ENCODE data around the gene ERG28. TPM values are rescaled to one million over a fixed set of nuclear protein-coding genes. Genes with fewer than 3 reads are reported as not detected.

The ERG28 gene
- total RNA-seq, 2 experiments from 2014 or later = 9.8 to 24.0 TPM

DNA sequence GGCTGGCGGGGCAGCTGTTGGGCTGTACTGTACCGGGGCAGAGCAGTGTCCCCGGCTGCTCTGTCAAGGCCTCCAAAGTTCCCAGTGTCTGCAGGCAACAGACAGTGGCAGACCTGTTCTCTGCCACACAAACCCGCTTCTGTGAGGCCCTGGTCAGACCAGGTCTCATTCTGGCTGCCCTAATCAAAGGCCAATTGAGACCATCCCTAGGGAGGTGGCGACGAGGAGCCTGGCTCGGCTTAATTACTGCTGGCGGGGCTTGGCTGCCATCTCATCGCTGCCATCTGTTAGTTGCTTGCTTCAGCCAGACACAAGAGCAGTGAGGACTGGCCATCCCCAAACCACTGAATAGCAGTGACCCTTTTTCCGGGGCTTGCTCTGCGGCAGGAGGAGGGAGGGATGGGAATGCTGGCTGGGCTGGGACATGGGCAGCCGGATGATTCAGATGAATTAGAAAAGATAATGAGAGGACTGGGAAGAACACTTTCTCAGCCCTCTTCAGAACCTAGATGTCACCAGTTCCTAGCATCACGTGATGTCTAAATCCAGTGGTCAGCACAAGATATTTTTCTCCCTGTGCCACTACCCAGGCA is 24.5 kb downstream of the ERG28 start:
- POLR2A ChIA-PET = interaction anchor here (0.6 kb wide), 1 partner anchor 27 kb away, joined by 3 read pairs; no protein-coding TSS in a partner anchor
- Histone ChIP-seq H3K36me3 (ENCODE audit: insufficient read depth, low read length) (no peaks in the 10 kb centered on the region), H2AFZ (ENCODE audit: low read length) (no peak overlapping the region), H3K4me1 (ENCODE audit: insufficient read depth, low read length, poor library complexity, severe bottlenecking) (no peaks in the 10 kb centered on the region), H3K9me2 (ENCODE audit: insufficient read depth, low read length) (no peaks in the 10 kb centered on the region), H4K20me1 (ENCODE audit: insufficient read depth, low read length) (no peaks in the 10 kb centered on the region), H3K4me2 (ENCODE audit: low read length) (no peak overlapping the region), H3K9me3 (ENCODE audit: low read length) (no peaks in the 10 kb centered on the region), H3K4me3 (ENCODE audit: low read depth, low read length, poor library complexity, severe bottlenecking) (no peak overlapping the region), H3K27ac (ENCODE audit: low read depth, low read length, poor library complexity, severe bottlenecking) (no peak overlapping the region), H3K79me2 (ENCODE audit: insufficient read depth, low read depth, low read length) (no peaks in the 10 kb centered on the region)
- TF ChIP-seq, protein P1, sequence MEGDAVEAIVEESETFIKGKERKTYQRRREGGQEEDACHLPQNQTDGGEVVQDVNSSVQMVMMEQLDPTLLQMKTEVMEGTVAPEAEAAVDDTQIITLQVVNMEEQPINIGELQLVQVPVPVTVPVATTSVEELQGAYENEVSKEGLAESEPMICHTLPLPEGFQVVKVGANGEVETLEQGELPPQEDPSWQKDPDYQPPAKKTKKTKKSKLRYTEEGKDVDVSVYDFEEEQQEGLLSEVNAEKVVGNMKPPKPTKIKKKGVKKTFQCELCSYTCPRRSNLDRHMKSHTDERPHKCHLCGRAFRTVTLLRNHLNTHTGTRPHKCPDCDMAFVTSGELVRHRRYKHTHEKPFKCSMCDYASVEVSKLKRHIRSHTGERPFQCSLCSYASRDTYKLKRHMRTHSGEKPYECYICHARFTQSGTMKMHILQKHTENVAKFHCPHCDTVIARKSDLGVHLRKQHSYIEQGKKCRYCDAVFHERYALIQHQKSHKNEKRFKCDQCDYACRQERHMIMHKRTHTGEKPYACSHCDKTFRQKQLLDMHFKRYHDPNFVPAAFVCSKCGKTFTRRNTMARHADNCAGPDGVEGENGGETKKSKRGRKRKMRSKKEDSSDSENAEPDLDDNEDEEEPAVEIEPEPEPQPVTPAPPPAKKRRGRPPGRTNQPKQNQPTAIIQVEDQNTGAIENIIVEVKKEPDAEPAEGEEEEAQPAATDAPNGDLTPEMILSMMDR (conservative IDR thresholded peaks at IDR 0.05; ENCODE audit: low read length) = no peak
- no peak for TF ChIP-seq EZH2phosphoT487 (IDR thresholded peaks at IDR 0.05; ENCODE audit: borderline replicate concordance, low read depth, low read length)
- BruUV-seq (replicated peaks) = no TSS peak
- DNase-seq (ENCODE audit: low spot score) = no peak
- intact Hi-C loops (cut with micrococcal nuclease; ENCODE audit: unreplicated experiment) = no loop called here
- CTCF ChIA-PET (ENCODE audit: unreplicated experiment) = no interaction called here

- Histone ChIP-seq H4K20me1 (ENCODE audit: insufficient read depth, low read length) (no peaks in the 10 kb centered on the region), H3K9me2 (ENCODE audit: insufficient read depth, low read length) (no peaks in the 10 kb centered on the region), H2AFZ (ENCODE audit: low read length) (no peak overlapping the region), H3K4me1 (ENCODE audit: insufficient read depth, low read length, poor library complexity, severe bottlenecking) (no peaks in the 10 kb centered on the region), H3K4me2 (ENCODE audit: low read length) (no peak overlapping the region), H3K36me3 (ENCODE audit: insufficient read depth, low read length) (no peaks in the 10 kb centered on the region), H3K4me3 (ENCODE audit: low read depth, low read length, poor library complexity, severe bottlenecking) (no peak overlapping the region), H3K79me2 (ENCODE audit: insufficient read depth, low read depth, low read length) (no peaks in the 10 kb centered on the region), H3K27ac (ENCODE audit: low read depth, low read length, poor library complexity, severe bottlenecking) (no peak overlapping the region), H3K9me3 (ENCODE audit: low read length) (no peaks in the 10 kb centered on the region)
- ChIA-PET CTCF (ENCODE audit: unreplicated experiment) (no interaction called here), POLR2A (interaction anchor here (0.9 to 1.0 kb wide), 2 partner anchors 17 to 22 kb away, joined by 3 read pairs; no protein-coding TSS in a partner anchor)
- intact Hi-C loops (cut with micrococcal nuclease; ENCODE audit: unreplicated experiment) = no loop called here
- TF ChIP-seq, protein P1 (conservative IDR thresholded peaks at IDR 0.05; ENCODE audit: low read length) = no peak
- no peak for TF ChIP-seq EZH2phosphoT487 (IDR thresholded peaks at IDR 0.05; ENCODE audit: borderline replicate concordance, low read depth, low read length)
- no peak for DNase-seq (ENCODE audit: low spot score)
- no TSS peak for BruUV-seq (replicated peaks)
These were observed 25.8 kb downstream of the ERG28 start for GRCh38 chr14:75634848-75635247.

GRCh38 chr14:75631453-75631831 is 29.2 kb downstream of the ERG28 start:
- Histone ChIP-seq H3K9me3 (ENCODE audit: low read length) (no peaks in the 10 kb centered on the region), H3K79me2 (ENCODE audit: insufficient read depth, low read depth, low read length) (no peaks in the 10 kb centered on the region), H3K27ac (ENCODE audit: low read depth, low read length, poor library complexity, severe bottlenecking) (no peak overlapping the region), H4K20me1 (ENCODE audit: insufficient read depth, low read length) (no peaks in the 10 kb centered on the region), H3K36me3 (ENCODE audit: insufficient read depth, low read length) (no peaks in the 10 kb centered on the region), H2AFZ (ENCODE audit: low read length) (no peak overlapping the region), H3K9me2 (ENCODE audit: insufficient read depth, low read length) (no peaks in the 10 kb centered on the region), H3K4me2 (ENCODE audit: low read length) (no peak overlapping the region), H3K4me1 (ENCODE audit: insufficient read depth, low read length, poor library complexity, severe bottlenecking) (no peaks in the 10 kb centered on the region), H3K4me3 (ENCODE audit: low read depth, low read length, poor library complexity, severe bottlenecking) (no peak overlapping the region)
- no peak for DNase-seq (ENCODE audit: low spot score)
- BruUV-seq (replicated peaks) = no TSS peak
- intact Hi-C loops (cut with micrococcal nuclease; ENCODE audit: unreplicated experiment) = no loop called here
- POLR2A ChIA-PET = no interaction called here
- CTCF ChIA-PET (ENCODE audit: unreplicated experiment) = no interaction called here
- no peak for TF ChIP-seq EZH2phosphoT487 (IDR thresholded peaks at IDR 0.05; ENCODE audit: borderline replicate concordance, low read depth, low read length)
- TF ChIP-seq, protein P1 (conservative IDR thresholded peaks at IDR 0.05; ENCODE audit: low read length) = no peak
